ENCODE data around the gene CDT1.

CDT1 gene

DNA sequence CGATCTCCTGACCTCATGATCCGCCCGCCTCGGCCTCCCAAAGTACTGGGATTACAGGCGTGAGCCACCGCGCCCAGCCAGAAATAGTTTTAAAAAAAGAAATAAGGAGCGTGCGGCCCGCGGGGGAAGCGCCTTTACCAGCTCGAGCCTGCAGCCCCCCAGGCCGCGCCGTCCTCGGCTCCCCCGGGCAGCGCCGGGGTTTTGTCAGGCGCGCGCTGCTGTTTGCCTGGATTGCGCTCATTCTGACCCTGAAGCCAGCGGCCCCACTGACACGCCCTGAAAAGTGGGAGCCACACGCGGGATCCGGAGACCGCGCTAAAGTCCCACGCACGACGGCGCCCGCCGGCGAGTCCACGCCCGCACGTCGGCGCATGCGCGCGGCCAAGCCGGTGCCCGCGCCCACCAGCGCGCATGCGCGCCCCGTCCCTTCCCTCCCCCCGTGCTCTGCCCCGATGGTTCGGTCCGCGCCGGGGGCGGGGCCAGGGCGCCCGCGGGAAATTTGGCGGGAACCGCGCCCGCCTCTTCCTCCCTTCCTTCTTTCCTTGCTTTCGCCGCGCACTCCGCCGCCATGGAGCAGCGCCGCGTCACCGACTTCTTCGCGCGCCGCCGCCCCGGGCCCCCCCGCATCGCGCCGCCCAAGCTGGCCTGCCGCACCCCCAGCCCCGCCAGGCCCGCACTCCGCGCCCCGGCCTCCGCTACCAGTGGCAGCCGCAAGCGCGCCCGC is at the start of gene CDT1:
Gene CDT1, plus strand, starts transcription at position 526 of the 724 bp plus-strand sequence. Its CDS starts 43 bp downstream, at position 569.
- DNase-seq = peak; percentile 73 to 87 (median 85)

DNA sequence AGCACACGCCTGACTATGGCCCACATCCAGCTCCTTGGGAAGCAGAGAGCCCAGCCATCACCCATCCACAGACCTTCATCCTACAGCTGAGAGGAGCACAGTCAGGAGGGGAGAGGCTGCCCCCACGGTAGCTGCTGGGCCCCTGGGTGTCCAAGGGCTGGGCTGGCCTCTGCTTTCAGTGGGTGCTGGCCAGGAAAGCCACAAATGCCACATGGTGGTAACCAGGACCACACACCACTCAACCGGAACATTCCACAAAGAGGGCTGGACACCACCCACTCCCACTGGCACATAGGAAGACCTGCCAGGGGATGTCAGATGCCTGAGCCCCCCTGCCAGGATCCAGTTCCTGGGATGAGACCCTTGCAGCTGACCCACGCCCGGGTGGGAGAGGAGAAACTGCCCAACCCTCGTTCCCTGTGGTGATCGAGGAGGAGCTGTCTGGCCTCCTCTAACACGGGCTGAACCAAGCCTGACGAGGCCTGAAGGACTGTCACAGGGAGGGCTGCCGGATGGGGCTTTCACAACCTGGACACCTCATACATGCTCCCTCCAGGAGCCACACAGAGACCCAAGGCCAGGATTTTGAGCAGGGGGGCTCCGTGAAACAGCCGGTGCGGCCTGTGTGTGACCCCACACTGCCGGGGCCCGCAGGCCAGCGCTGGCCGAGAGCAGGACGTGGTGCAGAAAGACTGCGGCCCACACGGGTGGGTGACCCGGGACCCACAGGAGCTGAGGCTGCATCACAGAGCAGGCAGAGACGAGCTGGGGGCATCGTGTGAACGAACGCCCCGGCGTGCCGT is 49.3 kb upstream of the CDT1 start:
- DNase-seq = no peak

DNA sequence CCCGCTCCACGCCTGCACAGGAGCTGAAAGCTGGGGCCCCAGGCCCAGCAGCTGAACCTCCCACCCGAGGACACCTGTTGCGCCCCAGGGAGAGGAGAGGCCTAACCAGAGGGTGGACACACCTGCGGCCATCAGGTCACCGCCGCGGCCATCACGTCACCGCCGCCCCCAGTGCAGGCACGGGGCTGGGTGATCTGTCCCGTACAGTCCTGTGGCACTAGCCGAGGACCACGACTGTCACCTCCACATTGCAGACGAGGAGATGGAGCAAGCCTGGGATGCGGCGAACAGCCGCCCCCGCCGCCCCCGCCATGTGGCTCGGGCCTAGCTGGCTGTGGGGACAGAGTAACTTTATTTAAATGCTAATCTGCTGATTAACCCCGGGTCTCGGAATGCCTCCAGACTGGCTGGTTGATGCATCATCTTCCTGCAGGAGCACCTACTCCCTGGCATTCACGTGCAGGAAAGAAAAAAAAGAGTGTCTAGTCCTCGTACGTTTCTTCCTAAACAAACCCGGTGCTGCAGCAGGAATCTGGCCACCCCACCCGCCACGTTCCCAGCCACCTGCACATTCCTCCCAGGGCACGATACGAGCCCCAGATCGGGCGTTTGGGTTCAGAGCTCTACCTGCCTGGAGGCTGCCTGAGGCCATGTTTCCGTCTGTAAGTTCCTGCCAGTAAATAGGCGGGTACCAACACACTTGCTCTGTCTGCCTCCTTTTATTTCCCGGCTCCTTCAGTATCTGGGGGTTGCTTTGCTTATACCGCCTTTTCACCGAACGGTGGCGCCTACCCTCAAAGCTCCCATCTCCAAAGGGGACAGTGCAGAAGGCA is 48.5 kb upstream of the CDT1 start:
- DNase-seq = no peak

DNA sequence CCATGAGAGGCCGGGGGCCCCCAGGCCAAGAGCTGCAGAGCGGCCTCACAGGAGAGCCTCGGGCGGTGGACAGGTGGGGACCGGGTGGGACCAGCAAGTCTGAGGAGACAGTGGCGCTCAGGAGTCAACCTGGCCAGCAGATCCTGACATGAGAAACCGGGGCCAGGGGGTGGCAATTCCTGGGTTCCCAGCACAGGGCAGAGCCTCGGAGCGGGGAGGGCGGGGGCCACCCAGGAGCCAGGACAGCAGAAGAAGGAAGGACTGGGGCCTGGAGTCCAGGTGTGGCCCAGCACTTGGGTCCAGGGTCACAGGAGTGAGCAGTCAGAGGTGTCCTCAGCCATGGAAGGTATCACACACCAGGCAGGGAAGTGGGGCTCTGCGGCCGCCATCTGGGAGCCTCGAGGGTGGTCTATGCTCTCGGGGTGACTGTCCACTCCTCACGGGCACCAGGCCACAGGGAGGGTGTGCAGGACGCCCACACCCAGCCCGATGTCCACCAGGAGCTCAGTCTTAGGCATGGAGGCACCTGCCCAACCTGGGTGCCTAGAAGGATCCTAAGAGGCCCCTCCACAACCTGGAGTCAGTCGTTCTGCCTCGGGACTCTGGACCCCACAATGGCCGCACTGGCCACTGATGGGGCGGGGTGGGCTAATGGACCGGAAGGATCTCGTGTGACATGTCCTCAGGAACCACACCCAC is 47.7 kb upstream of the CDT1 start:
- DNase-seq = no peak

DNA sequence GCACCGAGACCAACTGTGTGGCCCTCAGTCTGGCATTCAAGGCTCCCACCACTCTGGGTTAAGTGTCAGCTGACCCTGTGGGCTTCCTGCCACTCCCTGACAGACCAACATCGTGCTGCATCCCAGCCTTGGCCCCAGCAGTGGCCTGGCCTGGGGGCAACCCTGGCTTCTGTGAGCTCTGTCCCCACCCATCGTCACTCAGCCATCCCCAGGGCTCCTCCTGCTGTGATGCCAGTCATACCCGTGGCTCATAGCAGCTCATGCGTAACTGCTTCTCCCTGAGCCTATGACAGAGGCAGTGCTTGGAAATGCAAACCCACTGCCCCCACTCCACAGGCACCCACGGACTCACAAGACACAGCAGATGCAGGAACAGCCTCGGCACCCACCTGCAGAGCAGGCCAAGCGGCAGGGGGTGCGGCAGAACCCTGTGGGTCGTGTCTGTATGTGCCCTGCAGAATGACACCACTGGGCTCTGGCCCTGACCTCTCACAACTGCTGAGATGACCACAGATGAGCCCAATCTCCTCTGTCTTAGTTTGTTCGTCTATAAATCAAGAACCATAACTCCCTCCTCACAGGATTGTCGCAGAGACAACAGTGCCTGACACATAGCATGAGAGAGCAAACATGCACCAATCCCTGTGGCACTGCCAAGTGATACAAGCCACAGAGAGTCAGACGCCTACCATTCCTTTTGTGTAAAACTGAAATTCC is 45.2 kb upstream of the CDT1 start:
- no peak for DNase-seq

GRCh38 chr16:88758944-88759244 is 44.7 kb upstream of the CDT1 start:
- no peak for DNase-seq

DNA sequence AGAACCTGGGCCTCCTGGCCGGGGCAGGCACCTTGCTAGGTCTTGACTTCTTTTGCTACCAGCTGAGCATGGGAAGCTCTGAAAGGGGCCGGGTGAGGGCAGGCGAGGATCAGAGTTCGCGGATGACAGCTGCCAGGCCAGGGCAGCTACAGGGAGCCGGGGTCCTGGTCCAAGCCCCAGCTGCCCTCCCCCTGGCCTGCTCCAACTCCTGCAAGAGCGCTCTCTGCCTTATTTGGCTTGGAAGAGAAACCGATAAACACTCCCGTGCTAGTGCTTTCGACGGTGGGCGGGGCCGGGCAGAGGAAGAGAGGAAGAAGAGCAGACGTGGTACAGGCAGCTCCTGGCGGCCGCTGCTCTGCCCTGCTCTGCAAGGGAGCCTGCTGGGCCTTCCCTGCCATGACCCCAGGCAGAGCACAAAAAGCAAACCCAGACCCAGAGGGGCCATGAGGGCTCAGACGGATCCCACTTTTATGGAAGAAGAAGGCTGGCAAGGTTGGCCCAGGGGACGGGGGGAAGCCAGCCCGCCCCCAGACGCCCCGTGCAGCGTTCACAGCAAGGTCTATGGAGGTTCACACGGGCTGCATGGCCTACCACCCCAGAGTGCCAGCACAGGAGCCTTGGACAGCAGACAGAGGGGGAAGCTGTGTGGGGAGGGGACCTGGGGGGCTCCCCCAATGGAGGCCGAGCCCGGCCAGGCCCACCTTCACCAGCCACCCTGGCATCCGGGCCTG is 44.2 kb upstream of the CDT1 start:
- DNase-seq = no peak

DNA sequence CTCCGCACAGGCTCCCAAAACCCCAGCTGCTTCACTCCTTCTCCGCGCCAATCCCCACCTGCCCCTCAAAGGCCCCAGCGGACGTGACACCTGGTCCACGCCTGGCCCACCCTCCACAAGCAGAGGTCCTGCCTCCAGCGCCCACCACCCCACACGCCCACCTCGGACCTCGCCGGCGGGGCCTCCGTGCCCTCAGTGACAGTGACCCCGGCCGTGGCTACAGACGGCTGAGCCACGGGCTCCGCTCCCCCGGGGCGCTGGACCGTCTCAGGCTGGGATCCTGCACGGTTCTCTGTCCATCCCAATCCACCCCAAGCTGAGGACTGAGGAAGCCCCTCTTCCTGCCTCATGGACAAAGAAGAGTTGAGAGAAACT is 43.6 kb upstream of the CDT1 start:
- no peak for DNase-seq

GRCh38 chr16:88760424-88761142 is 43.0 kb upstream of the CDT1 start:
- peak in 1 of 3 experiments; percentile 39 for DNase-seq

DNA sequence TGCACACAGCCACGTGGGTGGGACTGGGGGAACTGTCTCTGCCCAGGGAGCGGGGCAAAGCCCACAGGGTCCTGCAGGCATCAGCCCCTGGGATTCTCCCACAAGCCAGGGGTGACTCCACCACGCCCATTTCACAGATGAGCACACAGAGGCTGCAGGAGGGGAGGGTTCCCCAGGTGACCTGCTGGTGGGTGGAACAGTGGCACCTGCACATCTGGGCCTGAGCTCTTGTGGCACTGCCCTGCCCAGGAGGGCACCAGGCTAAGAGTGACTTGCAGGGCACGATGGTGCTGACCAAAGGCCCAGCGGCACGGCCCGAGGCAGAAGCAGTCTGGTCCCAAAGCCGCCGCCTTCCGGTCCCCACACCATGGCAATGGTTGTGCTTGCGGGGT is 42.5 kb upstream of the CDT1 start:
- no peak for DNase-seq

GRCh38 chr16:88761830-88762229 is 41.8 kb upstream of the CDT1 start:
- DNase-seq = no peak

DNA sequence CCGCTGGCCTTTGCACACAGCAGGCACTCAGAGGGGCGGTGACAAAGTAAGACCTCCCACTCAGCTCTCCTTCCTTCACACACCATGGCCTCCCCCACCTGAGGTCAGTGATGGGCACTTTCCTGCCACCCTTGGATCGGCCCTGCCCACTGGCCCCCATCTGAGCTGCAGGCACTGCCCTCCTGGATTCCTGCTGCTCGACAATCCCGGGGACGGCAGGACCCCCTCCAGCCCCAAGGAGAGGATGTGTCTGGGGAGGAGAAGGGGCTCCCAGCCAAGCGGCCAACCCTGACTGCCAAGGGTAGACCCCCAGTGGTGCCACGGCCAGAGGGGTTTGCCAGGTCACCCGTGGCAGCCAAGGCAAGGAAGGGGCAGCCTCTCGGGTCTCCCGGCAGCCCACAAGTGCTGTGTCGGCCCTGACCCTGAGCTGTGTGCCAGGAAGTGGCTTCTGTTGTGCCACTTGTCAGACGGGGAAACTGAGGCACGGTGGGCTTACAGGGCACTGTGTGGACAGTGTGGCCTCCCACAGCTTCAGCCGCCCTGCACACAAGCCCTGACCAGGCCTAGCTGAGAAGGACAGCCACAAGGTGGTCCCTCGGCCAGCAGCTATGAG is 41.2 kb upstream of the CDT1 start:
- DNase-seq = no peak

- DNase-seq = no peak
Observed at GRCh38 chr16:88762941-88763340, 40.6 kb upstream of the CDT1 start.

DNA sequence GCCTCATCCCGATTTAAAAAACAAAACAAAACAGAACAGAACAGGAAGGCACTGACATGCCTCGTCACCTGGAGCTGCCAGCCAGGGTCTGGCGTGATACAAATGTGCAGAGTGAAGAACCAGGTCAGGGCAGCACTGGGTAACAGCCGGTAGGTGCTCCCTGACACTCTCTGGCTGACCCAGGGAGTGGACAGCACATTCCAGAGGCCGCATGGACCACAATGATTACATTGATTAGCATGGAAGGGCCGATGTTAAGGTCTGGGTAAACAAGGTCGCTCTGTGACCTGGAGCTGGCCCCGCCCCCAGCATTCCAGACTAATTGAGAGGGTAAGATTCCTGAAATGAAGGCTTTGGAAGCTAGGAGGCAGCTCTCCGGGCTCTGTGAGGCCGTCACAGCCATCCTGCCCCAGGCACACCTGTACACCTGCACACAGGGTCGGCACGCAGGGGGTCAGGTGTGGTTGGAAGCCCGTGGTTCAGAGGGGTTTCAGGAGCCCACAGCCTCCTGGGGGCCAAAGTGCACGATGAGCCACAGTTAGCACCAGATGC is 40.0 kb upstream of the CDT1 start:
- DNase-seq = no peak

DNA sequence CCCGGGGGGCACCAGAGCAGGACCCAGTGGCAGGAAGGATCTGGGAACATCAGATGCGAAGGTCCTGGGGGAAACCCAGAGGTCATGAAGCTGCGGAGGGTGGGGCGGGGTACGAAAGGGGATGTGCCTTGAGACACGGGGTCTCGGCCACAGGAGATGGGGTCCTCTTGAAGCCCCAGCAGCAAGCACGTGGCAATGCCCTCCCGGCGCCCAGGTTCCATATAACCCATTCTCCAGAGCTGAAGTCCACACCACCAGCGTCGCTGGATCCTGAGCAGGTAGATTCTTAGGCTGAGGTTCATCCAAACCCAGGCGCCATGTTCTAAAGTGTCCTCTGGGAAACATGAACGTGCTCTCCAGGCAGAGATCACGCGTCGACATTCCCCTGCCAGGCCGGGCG is 39.5 kb upstream of the CDT1 start:
- no peak for DNase-seq

DNA sequence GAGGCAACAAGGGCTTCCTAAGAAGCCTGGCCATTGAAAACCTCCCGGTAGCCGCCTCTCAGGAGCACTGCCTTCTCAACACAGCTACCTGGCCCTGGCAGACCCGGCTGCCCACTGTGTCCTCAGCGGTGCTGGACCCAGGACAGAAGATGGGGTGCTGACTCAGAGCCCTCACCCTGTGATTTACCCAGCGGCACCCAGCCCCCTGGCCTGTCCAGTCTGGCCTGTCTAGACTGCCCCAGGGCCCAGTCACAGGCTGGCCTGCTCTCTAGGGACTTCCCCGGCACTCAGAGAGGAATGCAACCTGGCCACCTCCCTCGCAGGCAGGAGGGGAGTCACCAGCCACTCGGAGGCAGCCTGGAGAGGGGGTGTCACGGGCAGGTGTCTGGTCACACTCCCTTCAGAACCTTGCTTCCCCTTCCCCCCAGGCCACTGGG is 38.7 kb upstream of the CDT1 start:
- peak in 1 of 3 experiments; percentile 4 for DNase-seq

- no peak for DNase-seq
Observed at GRCh38 chr16:88766975-88767374, 36.6 kb upstream of the CDT1 start.

GRCh38 chr16:88767546-88768070 is 36.0 kb upstream of the CDT1 start:
- DNase-seq = no peak

GRCh38 chr16:88768071-88768783 is 35.4 kb upstream of the CDT1 start:
- peak in 2 of 3 experiments; percentile 26 to 62 for DNase-seq
